Measurements from ENCODE around the gene SYMPK.

GRCh38 chr19:45812297-45812696 is 50.6 kb downstream of the SYMPK start:
- TF ChIP-seq CTCF (IDR thresholded peaks at IDR 0.05; ENCODE audit: insufficient read depth, low read length): no peak
- TF ChIP-seq POLR2AphosphoS5 (IDR thresholded peaks at IDR 0.05; ENCODE audit: low read depth): no peak
- TF ChIP-seq REST (IDR thresholded peaks at IDR 0.05; ENCODE audit: insufficient replicate concordance, low read depth): no peak
- no peak for TF ChIP-seq SPI1 (IDR thresholded peaks at IDR 0.05; ENCODE audit: borderline replicate concordance, low read depth)

All from HL-60 (cell line).